NCI-H1417 treated with DMSO at 0.1 percent for 48 hours (cell line): ENCODE data around the gene B4GALNT4.
"Not testable (repeated sequence)": the region's sequence is repeated elsewhere in the genome, so short reads cannot be mapped to it uniquely, and the experiment has no call there.

Experiments used
- DNase-seq: peaks from one replicate; lab custom pipeline; 2025; lab: John Stamatoyannopoulos, UW

The B4GALNT4 gene

GRCh38 chr11:420911-421321 is 51.6 kb downstream of the B4GALNT4 start:
- DNase-seq, result no peak

- DNase-seq, result no peak
Measured at GRCh38 chr11:422249-422656, 53.0 kb downstream of the B4GALNT4 start.

GRCh38 chr11:424232-424631 is 54.9 kb downstream of the B4GALNT4 start:
- no peak for DNase-seq

- not testable (repeated sequence) for DNase-seq
Measured at GRCh38 chr11:424766-425165, 55.5 kb downstream of the B4GALNT4 start.

- no peak for DNase-seq
Measured at GRCh38 chr11:425301-425700, 56.0 kb downstream of the B4GALNT4 start.

- DNase-seq, result no peak
Measured at GRCh38 chr11:426851-427250, 57.6 kb downstream of the B4GALNT4 start.

- DNase-seq, result no peak
Measured at GRCh38 chr11:428295-428694, 59.0 kb downstream of the B4GALNT4 start.

- DNase-seq, result no peak
Measured at GRCh38 chr11:429391-429790, 60.1 kb downstream of the B4GALNT4 start.

- DNase-seq, result no peak
Measured at GRCh38 chr11:429931-430456, 60.7 kb downstream of the B4GALNT4 start.
